Mesothelial cell of epicardium (in vitro differentiated cells): ENCODE results near the gene CHRM3. TPM values are rescaled to one million over a fixed set of nuclear protein-coding genes. Genes with fewer than 3 reads are reported as not detected.

Source experiments
- DNase-seq, 2 experiments: peaks; one replicate each; pipeline ENCODE4 v3.0.0; 2021; ENCODE audit warnings: low spot score in 2 of 2; ENCODE audit not compliant: unreplicated experiment in 2 of 2
- H3K27ac Mint-ChIP-seq: 2 replicates; pipeline ENCODE4 v1.8.0; 2021; ENCODE audit warnings: mixed read lengths
- H3K27me3 Mint-ChIP-seq: 2 replicates; pipeline ENCODE4 v1.8.0; 2021; ENCODE audit warnings: low read depth, mixed read lengths
- H3K36me3 Mint-ChIP-seq: 2 replicates; pipeline ENCODE4 v1.8.0; 2021; ENCODE audit warnings: mixed read lengths
- H3K4me1 Mint-ChIP-seq: 2 replicates; pipeline ENCODE4 v1.8.0; 2021; ENCODE audit warnings: mixed read lengths
- H3K4me3 Mint-ChIP-seq: 2 replicates; pipeline ENCODE4 v1.8.0; 2021; ENCODE audit warnings: mild to moderate bottlenecking, moderate library complexity, mixed read lengths
- H3K9me3 Mint-ChIP-seq: 2 replicates; pipeline ENCODE4 v1.8.0; 2021; ENCODE audit warnings: mixed read lengths
- CTCF ChIP-seq: fragments of 200-600 bp; sonication (generic); IDR thresholded peaks from one replicate; pipeline ENCODE4 v1.5.0; 2021; ENCODE audit warnings: antibody characterized with exemption; ENCODE audit not compliant: unreplicated experiment
- total RNA-seq: library from RNA; stranded (reverse); gene quantifications from 3 replicates; pipeline ENCODE4 v1.2.1, GENCODE V29; 2021

Gene CHRM3
- total RNA-seq, 1 donor from 2014 or later: 5.4 TPM

DNA sequence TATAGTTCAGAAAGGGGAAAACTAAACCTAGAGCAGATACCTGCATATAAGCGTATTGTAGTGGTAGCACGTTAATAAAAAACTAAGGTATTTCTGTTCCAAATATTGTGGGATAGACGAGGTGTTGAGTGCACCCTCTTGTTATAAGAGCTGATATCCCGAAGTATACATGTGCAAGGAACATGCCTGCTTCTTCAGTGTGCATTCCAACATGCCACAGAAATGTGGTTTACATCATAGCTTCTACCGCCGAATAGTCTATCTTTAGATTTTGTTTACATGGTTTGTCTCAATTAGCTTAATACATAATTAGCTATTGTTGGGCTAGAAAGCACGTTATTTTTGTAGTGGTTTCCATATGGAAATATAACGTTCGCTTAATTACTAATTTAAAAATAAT, 2.2 kb downstream of the CHRM3 start:
- Mint-ChIP-seq H3K27ac (no peak overlapping the region), H3K27me3 (peaks cover 86% of the 10 kb centered on the region), H3K36me3 (no peaks in the 10 kb centered on the region), H3K4me3 (peak overlapping the region; percentile 92), H3K4me1 (peaks cover 26% of the 10 kb centered on the region), H3K9me3 (no peaks in the 10 kb centered on the region)
- no peak for DNase-seq
- TF ChIP-seq CTCF: no peak

DNA sequence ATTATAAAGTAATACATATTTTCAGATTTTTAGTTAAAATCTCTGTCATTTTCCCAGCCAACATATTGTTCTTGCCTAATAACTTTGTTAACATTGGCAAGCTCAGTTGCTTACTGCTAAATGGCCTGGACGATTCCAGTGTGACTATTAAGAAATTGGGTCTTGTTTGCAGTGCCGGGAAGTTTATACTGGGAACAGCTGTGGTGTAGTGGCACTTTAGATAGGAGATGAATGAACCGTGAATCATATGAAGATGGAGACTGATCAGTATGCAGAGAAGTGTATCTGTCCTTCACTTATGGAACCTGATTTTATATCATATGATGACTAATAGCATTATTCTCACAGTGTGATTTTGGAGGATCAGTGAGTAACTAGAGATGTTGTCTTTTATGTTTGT, 3.3 kb downstream of the CHRM3 start:
- Mint-ChIP-seq H3K36me3 (no peaks in the 10 kb centered on the region), H3K9me3 (no peaks in the 10 kb centered on the region), H3K4me1 (peaks cover 26% of the 10 kb centered on the region), H3K27ac (no peak overlapping the region), H3K27me3 (peaks cover 79% of the 10 kb centered on the region), H3K4me3 (no peak overlapping the region)
- no peak for TF ChIP-seq CTCF
- DNase-seq: no peak

- Mint-ChIP-seq H3K36me3 (no peaks in the 10 kb centered on the region), H3K4me3 (no peak overlapping the region), H3K27me3 (peaks cover 69% of the 10 kb centered on the region), H3K9me3 (no peaks in the 10 kb centered on the region), H3K4me1 (peaks cover 8% of the 10 kb centered on the region), H3K27ac (no peak overlapping the region)
- DNase-seq: no peak
- TF ChIP-seq CTCF: no peak
Measured at GRCh38 chr1:239392271-239392670, 5.9 kb downstream of the CHRM3 start.

DNA sequence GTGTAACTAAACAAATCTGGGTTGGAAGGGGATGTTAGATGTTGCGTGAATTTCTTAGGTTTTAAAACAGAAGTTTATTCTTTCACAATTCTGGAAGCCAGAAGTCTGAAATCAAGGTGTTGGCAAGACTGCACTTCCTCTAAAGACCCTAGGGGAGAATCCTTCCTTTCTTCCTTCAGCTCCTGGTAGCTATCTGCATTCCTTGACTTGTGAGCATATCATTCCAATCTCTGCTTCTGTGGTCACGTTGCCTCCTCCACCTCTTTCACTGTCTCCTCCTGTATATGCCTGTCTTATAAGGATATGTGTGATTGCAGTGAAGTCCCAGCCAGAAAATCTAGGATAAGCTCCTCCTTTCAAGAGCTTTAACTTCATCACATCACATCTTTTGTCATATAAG, 7.7 kb downstream of the CHRM3 start:
- TF ChIP-seq CTCF: no peak
- H3K27ac Mint-ChIP-seq: no peak overlapping the region
- DNase-seq: no peak
- H3K27me3 Mint-ChIP-seq: peaks cover 51% of the 10 kb centered on the region
- H3K4me3 Mint-ChIP-seq: no peak overlapping the region
- no peaks in the 10 kb centered on the region for H3K9me3 Mint-ChIP-seq
- H3K4me1 Mint-ChIP-seq: no peaks in the 10 kb centered on the region
- no peaks in the 10 kb centered on the region for H3K36me3 Mint-ChIP-seq

GRCh38 chr1:239413916-239414315, 27.5 kb downstream of the CHRM3 start:
- Mint-ChIP-seq H3K9me3 (peaks cover 4% of the 10 kb centered on the region), H3K27ac (no peak overlapping the region), H3K36me3 (no peaks in the 10 kb centered on the region), H3K4me3 (no peak overlapping the region), H3K27me3 (no peaks in the 10 kb centered on the region), H3K4me1 (peaks cover 14% of the 10 kb centered on the region)
- DNase-seq: no peak
- TF ChIP-seq CTCF: no peak

DNA sequence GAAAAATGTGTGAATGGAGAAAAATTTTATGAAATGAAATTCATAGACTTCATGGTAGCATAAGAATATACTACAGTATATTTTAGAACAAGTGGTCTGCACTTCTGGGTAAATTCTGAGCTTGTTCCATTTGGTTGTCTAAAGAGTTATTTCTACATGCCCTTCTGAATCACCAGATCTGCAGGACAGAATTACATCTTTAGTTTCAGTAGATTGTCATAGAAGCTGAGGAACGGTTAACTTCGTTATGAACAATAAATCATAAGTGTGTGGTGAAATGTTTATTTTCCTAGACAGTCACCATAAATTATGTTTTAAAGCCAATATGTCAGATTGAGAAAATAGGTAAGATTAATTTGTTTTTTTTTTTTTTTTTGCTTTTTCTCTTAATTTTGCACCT, 30.9 kb downstream of the CHRM3 start:
- Mint-ChIP-seq H3K27ac (no peak overlapping the region), H3K27me3 (no peaks in the 10 kb centered on the region), H3K4me3 (no peak overlapping the region), H3K4me1 (peaks cover 6% of the 10 kb centered on the region), H3K9me3 (peaks cover 3% of the 10 kb centered on the region), H3K36me3 (no peaks in the 10 kb centered on the region)
- DNase-seq: no peak
- TF ChIP-seq CTCF: no peak
